HG02840 (cell line): ENCODE data around the gene BCL11A.

Source experiments
- ATAC-seq: cut with Tn5 transposase; IDR thresholded peaks from one replicate; pipeline ENCODE4 v1.9.1; 2021; ENCODE audit warnings: mild to moderate bottlenecking, moderate library complexity, moderate number of reproducible peaks; ENCODE audit not compliant: unreplicated experiment, low FRiP score

BCL11A gene

GRCh38 chr2:60413069-60413813 is 140.2 kb downstream of the BCL11A start:
- ATAC-seq, result no peak

GRCh38 chr2:60412620-60413019 is 140.8 kb downstream of the BCL11A start:
- ATAC-seq, result no peak

- no peak for ATAC-seq
Measured at GRCh38 chr2:60412027-60412426, 141.4 kb downstream of the BCL11A start.

- ATAC-seq, result no peak
Measured at GRCh38 chr2:60411295-60411694, 142.2 kb downstream of the BCL11A start.

- ATAC-seq, result no peak
Measured at GRCh38 chr2:60410456-60411146, 142.9 kb downstream of the BCL11A start.

GRCh38 chr2:60409531-60409871 is 144.0 kb downstream of the BCL11A start:
- no peak for ATAC-seq

- ATAC-seq, result no peak
Measured at GRCh38 chr2:60408811-60409530, 144.5 kb downstream of the BCL11A start.

GRCh38 chr2:60408207-60408606 is 145.2 kb downstream of the BCL11A start:
- ATAC-seq, result no peak

GRCh38 chr2:60407398-60407797 is 146.1 kb downstream of the BCL11A start:
- no peak for ATAC-seq

GRCh38 chr2:60406192-60406591 is 147.3 kb downstream of the BCL11A start:
- no peak for ATAC-seq

GRCh38 chr2:60405271-60405919 is 148.1 kb downstream of the BCL11A start:
- ATAC-seq, result no peak
